AG08396 (cell line): Measurements from ENCODE around the gene ZMAT1.
"Not testable (repeated sequence)": the region's sequence is repeated elsewhere in the genome, so short reads cannot be mapped to it uniquely, and the experiment has no call there.

Source experiments
- DNase-seq: peaks from one replicate; pipeline ENCODE4 v3.0.0; 2012; ENCODE audit warnings: low spot score, mixed read lengths

The ZMAT1 gene

DNA sequence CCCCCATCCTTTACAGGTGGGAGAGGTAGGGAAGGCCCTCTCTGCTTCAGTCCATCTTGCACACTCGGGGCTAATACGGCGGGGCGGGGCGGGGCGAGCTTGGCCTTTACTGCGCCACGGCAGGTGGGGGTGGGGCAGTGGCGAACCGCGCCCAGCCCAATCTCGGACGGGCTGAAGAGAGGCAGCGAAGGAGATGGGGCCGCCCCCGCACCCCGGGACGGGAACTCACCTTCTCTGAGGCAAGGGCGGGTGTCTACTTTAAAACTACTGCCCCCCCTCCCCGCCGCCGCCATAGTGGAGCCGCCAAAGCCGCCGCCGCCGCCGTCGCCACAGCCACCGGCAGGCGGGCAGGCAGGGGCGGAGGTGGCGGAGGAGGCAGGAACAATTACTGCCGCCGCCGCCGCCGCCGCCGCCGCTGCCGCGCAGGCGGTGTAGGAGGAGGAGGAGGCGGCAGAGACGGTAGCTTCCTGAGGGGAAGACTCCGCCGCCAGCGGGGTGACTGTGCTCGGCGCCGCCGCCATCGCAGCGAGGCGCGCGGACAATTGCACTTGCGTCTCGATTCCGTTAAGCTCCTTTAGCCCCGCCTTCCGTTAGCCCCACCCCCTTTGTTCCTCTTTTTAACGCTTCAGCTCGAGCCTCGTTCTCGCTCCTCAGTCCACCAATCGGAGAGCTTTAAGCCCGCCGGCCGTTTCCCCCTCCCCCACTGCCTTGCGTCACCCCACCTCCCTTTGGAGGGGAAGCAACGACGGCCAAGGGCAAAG, at the start of gene ZMAT1:
Gene ZMAT1 (minus strand): TSS at position 540 of the 761 bp plus-strand sequence. CDS start 19 bp downstream, at position 521.
- DNase-seq, result peak; percentile 73

DNA sequence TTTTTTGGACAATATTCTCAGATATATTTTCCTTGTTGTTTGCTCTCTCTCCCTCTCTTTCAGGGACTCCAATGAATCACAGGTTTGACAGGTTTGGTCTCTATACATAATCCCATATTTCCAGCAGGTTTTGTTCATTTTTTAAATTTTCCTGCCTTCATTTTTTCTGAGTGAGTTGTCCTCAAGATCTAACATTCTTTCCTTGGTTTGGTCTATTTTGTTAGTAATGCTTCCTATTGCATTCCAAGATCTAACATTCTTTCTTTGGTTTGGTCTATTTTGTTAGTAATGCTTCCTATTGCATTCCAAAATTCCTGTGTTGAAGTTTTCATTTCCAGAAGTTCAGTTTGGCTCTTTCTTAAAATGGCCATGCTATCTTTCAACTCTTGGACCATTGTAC, 45.3 kb upstream of the ZMAT1 start:
- DNase-seq, result no peak

DNA sequence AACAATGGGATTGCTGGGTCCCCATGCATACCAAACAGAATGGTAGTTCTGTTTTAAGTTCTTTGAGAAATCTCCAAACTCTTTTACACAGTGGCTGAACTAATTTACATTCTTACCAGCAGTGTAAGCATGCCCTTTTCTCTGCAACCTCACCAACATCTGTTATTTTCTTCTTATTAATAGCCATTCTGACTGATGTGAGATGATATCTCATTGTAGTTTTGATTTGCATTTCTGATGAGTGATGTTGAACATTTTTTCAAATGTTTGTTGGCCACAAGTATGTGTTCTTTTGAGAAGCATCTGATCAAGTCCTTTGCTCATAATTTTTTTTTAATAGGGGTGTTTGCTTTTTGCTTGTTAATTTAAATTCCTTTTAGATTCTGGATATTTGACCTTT, 41.2 kb upstream of the ZMAT1 start:
- DNase-seq, result no peak

DNA sequence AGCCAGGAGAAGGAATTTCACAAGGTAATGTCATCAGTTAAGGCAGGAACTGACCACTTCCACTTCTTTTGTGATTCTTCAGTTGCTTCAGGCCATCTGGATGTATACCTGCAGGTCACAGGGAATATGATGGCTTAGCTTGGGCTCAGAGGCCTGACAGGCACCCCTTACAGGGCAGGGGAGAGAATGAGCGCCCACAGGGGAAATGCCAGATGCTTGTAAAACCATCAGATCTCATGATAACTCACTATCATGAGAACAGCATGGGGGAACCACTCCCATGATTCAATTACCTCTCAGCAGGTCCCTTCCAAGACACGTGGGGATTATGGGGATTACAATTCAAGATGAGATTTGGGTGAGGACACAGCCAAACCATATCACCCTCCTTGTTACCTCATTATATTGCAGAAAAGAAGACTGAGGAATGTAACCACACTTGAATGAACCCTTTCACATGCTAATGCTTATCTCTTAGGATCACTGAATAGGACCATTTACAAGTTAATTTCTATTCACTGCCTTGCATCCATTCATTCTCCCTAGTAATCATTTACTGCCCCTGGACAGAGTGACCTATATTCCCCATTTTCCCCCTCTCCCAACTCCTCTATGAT, 33.2 kb upstream of the ZMAT1 start:
- DNase-seq, result not testable (repeated sequence)

DNA sequence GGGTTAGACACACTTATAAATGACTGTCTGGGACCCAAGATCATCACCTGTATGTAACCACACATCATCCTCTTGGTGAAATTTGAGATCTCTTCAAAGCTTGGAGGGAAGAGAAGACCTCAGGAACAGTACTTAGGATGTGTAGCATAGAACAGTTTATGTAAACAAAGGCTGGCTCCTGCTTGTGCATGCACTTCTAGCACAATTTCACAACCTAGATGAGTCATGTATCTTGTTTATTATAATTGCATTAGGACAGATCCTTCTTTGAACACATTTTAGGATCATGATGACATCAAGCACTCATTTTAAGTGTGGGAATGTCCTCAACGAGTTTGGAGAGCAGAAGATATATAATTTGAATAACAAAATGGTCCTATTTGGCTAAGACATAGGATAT, 26.3 kb upstream of the ZMAT1 start:
- no peak for DNase-seq

DNA sequence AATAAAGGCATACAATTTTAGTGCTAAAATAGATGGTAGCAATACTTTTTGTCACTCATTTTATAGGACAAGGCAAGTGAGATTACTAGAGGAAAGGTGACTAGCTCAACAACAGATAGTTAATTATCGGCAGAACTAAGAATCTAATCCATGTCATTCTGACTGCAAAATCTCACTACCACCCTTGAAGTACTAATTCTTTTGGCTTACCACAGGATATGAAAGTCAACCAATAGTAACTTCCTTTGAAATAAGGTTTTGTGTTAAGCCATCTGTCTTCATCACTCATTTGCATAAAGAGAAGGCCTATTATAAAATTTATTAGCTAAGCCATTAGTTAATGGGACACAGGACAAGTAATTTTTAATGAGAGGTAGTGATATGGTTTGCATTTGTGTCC, 25.3 kb upstream of the ZMAT1 start:
- no peak for DNase-seq

DNA sequence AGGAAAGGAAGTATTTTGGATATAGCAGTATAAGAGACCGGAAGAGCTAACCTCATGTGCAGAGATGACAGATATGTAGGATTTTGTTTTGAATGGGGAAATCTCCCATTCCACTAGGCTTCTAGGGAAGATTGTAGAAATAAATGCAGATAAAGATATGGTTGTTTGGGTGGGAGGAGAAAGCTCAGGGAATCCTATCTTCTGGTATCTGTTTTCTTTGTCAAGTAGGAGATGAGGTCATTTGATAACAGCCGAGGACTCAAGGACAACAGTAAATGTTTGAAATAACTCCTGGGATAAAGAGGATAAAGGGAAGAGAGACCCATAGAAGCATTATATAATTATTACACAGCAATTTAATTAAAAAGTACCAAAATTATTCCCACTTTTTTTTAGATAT, 24.7 kb upstream of the ZMAT1 start:
- no peak for DNase-seq

DNA sequence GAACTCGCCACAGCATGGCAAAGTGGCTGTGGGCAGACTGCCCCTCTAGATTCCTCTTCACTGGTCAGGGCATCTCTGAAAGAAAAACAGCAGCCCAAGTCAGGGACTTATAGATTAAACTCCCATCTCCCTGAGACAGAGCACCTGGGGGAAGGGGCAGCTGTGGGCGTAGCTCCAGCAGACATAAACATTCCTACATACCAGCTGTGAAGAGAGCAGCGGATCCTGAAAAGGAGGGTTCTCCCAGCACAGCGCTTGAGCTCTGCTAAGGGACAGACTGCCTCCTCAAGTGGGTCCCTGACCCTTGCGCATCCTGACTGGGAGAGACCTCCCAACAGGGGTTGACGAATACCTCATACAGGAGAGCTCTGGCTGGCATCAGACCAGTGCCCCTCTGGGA, 18.8 kb upstream of the ZMAT1 start:
- DNase-seq, result no peak

DNA sequence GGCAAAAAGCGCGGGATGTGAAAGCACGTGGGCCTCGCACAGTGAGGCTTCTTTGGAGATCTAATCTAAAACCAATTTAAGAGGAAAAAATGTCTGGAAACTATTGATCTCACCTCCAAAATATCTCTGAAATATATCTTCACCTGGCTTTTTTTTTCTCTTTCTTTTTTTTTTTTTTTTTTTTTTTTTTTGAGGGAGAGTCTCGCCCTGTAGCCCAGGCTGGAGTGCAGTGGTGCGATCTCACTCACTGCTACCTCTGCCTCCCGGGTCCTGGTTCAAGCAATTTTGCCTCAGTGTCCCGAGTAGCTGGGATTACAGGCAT, 383 bp upstream of the ZMAT1 start:
- no peak for DNase-seq

DNA sequence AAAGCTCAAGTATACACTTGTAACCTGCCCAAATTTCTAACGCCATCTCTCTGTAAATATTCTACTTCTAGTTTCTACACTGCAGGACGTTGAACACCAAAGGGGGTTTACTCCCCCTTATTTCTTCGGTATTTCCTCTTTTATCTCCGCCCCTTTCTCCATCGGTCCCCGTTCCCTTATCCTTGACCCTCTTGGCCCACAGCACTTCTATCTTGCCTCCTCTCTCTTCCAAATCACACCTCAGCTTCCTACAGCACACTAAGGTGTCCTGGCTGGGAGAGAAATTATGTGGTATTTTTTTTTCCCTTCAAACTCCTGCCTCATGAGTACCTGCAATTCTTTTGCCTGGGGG, 715 bp downstream of the ZMAT1 start:
- no peak for DNase-seq

DNA sequence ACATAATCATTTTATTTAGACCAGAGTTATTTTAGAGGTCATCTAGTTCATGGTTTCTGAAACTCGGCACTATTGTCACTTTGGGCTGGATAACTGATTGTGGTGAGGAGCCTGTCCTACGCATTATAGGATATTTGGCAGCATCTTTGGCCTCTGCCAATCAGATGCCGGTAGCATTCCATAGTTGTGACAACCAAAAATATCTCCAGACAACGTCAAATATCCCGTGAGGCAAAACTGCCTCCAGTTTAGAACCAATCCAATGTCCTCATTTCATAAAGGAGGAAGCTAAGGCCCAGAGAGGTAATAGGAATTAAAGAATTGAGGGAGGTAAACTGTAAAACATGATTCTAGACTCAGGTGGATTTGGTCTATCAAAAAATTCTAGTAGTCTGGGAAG, 6.1 kb downstream of the ZMAT1 start:
- no peak for DNase-seq

DNA sequence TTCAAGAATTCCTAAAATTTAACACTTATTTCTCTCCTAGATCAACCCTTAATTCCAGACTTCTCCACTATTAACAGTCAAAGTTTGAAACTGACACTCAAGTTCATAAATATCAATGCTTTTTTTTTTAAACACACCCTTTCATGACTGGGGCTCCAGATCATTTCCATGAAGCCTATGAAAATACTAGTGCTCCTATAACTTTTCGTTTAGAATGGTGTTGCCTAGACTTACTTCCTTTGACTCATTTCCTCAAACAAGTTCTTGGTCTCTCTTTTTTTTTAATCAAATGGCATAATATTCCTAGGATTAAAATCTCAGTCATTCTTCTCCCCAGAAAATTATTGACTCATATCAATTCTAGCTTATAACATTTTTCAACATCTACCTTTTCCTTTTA, 13.1 kb downstream of the ZMAT1 start:
- DNase-seq, result no peak

DNA sequence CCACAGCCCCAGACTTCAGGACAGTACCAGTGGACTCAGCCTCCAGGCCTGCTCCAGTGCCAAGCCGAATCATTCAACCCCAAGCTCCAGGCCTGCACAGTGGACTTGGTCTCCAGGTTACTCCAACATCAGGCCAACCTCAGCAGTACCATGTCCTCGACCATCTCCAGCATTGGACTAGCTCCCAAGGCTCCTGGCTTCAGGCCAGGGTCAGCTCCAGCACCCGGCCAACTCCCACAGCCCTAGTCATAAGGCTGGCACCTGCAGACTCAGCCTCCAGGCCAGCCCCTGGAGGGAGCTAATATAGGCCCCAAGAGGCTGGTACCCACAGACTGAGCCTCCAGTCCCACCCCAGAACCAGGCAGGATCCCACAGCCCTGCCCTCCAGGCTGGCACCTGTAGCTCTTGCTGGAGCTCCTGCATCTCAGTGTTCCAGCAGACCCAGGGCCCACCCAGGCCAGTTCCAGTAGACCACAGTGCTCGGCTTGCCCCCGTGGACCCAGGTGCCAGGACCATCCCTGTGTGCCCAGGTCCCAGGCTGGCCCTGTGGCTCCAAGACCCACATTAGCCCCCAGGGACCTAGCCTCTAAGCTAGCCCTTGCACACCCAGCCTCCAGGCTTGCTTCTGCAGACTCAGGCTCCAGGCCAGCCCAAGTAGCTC, 25.6 kb downstream of the ZMAT1 start:
- no peak for DNase-seq

DNA sequence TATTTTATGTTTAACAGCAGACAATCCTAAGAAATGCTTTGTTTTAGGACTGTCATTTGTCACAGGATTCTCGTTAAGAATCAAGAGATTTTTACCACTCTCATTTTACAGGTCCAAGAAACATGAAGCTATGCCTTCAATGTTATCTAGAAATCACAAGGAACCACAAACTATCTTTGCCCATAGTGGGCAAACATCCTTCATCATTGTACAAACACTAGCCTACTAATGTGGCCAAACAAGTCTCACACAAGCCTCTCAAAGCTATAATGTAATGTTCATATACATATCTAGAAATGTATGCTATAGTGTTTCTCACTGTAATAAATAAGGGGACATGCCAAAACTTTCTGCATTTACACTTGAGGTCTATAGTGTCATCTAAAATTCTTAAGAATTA, 26.8 kb downstream of the ZMAT1 start:
- no peak for DNase-seq
